Measurements from ENCODE around the gene UEVLD. TPM values are rescaled to one million over a fixed set of nuclear protein-coding genes. Genes with fewer than 3 reads are reported as not detected.
A peak's percentile ranks its signal among the peaks of the same experiment; 100 is the strongest.

Gene UEVLD
- total RNA-seq, 1 experiment from 2014 or later, result 15.9 TPM

DNA sequence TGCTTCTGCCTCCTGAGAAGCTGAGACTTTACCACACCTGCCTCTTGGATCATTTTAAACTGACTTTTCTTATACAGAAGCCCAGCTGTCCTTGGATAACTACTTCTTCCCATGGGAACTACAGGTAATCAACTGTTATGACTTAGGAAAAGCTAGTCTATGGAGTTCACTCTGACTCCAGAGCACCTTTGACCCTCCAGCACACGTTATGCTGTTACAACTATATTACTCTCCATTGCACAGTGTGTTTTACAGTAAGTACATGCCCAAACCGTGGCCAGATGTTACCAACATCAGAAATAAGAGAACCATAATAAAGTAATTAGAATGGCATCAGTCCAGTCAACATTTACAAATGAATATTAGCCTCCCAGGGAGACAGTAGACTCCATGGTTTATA, 40.5 kb downstream of the UEVLD start:
- no peaks in the 10 kb centered on the region for H3K4me1 ChIP-seq
- Mint-ChIP-seq H3K4me3 (ENCODE audit: unreplicated experiment) (no peak overlapping the region), H3K27me3 (ENCODE audit: insufficient read depth, unreplicated experiment) (no peaks in the 10 kb centered on the region), H3K27ac (ENCODE audit: unreplicated experiment) (no peak overlapping the region), H3K9me3 (ENCODE audit: unreplicated experiment) (no peaks in the 10 kb centered on the region), H3K36me3 (ENCODE audit: insufficient read depth, unreplicated experiment) (peaks cover 8% of the 10 kb centered on the region), H3K4me1 (ENCODE audit: low read depth, unreplicated experiment) (no peaks in the 10 kb centered on the region)
- CTCF ChIA-PET, result no interaction called here
- no peaks in the 10 kb centered on the region for H3K36me3 ChIP-seq (ENCODE audit: control insufficient read depth, insufficient read depth, low read length)
- intact Hi-C loops (cut with micrococcal nuclease; ENCODE audit: unreplicated experiment), result no loop called here
- POLR2A ChIA-PET, result no interaction called here
- H3K27me3 ChIP-seq (replicated peaks; ENCODE audit: control insufficient read depth, insufficient read depth, low read length), result no peaks in the 10 kb centered on the region
- H3K9me3 ChIP-seq, result no peaks in the 10 kb centered on the region
- BruUV-seq (replicated peaks), result no TSS peak
- no peak overlapping the region for H3K4me3 ChIP-seq (ENCODE audit: low read depth, low read length)
- TF ChIP-seq CTCF (IDR thresholded peaks at IDR 0.05; ENCODE audit: insufficient read depth in 1 of 2, low read depth in 1 of 2, low read length in 1 of 2, severe bottlenecking in 1 of 2, unreplicated experiment in 1 of 2), result no peak
- DNase-seq, result no peak

DNA sequence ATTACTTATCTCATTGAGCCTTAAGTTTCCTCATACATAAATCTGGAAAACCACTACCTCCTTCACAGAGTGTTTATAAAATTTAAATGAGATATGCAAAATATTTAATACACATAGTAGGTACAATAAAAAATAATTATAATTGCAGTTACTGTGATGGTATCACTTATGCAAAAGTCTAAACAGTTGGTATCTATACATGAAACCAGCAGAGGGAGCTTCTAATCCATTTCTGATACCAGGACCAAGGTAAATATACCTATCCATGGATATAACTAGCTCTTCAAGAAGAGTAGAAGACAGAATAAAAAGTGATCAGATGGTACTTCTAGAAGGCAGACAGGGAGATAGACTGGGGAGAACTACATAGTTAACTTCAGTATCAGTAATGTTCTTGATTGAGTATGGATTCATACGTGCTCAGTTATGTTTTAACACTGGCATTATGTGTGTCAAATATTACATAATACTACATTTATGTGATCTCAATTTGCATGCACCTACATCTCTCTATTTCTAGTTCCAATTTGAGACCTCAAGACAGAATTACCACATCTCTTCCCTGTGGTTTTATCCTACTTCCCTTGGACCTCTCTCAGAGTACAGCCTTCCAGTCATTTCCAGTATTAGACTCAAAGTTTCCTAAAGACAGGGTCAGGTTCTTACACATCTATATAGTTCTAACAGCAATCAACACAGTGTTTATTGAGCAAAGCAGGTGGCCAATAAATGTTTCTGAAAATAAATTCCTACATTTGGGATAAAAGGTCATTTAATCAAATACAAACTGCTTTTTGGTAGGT, 48.1 kb downstream of the UEVLD start:
- ChIA-PET CTCF (interaction anchor here (0.5 to 1.6 kb wide), 19 partner anchors 14 to 425 kb away, joined by 3 to 13 read pairs (median 5); partner anchors contain the start of genes TMEM86A and TSG101), POLR2A (interaction anchor here (0.6 to 1.2 kb wide), 3 partner anchors 14 to 93 kb away, joined by 4 to 6 read pairs (median 4); partner anchors contain the start of genes SPTY2D1, TSG101 and UEVLD)
- H3K9me3 ChIP-seq, result no peaks in the 10 kb centered on the region
- Mint-ChIP-seq H3K4me3 (ENCODE audit: unreplicated experiment) (no peak overlapping the region), H3K36me3 (ENCODE audit: insufficient read depth, unreplicated experiment) (peaks cover 4% of the 10 kb centered on the region), H3K27ac (ENCODE audit: unreplicated experiment) (no peak overlapping the region), H3K4me1 (ENCODE audit: low read depth, unreplicated experiment) (no peaks in the 10 kb centered on the region), H3K27me3 (ENCODE audit: insufficient read depth, unreplicated experiment) (no peaks in the 10 kb centered on the region), H3K9me3 (ENCODE audit: unreplicated experiment) (no peaks in the 10 kb centered on the region)
- no peak overlapping the region for H3K4me3 ChIP-seq (ENCODE audit: low read depth, low read length)
- peak in 1 of 2 experiments; percentile 37 for DNase-seq
- TF ChIP-seq CTCF (IDR thresholded peaks at IDR 0.05; ENCODE audit: insufficient read depth in 1 of 2, low read depth in 1 of 2, low read length in 1 of 2, severe bottlenecking in 1 of 2, unreplicated experiment in 1 of 2), result peak; percentile 58 to 65
- no TSS peak for BruUV-seq (replicated peaks)
- no peaks in the 10 kb centered on the region for H3K27me3 ChIP-seq (replicated peaks; ENCODE audit: control insufficient read depth, insufficient read depth, low read length)
- no peaks in the 10 kb centered on the region for H3K36me3 ChIP-seq (ENCODE audit: control insufficient read depth, insufficient read depth, low read length)
- intact Hi-C loops (cut with micrococcal nuclease; ENCODE audit: unreplicated experiment), result loop anchor here (1.0 kb wide), 3 partner anchors 111 to 224 kb away; no protein-coding TSS in a partner anchor
- H3K4me1 ChIP-seq, result 0 out of 2 replicates have a peak, but pooled peaks cover 6% of the 10 kb centered on the region

GRCh38 chr11:18536209-18536608, 52.3 kb downstream of the UEVLD start:
- peaks cover 17% of the 10 kb centered on the region for H3K4me1 ChIP-seq
- no peak for DNase-seq
- Mint-ChIP-seq H3K27me3 (ENCODE audit: insufficient read depth, unreplicated experiment) (no peaks in the 10 kb centered on the region), H3K36me3 (ENCODE audit: insufficient read depth, unreplicated experiment) (peaks cover 9% of the 10 kb centered on the region), H3K27ac (ENCODE audit: unreplicated experiment) (no peak overlapping the region), H3K9me3 (ENCODE audit: unreplicated experiment) (no peaks in the 10 kb centered on the region), H3K4me1 (ENCODE audit: low read depth, unreplicated experiment) (no peaks in the 10 kb centered on the region), H3K4me3 (ENCODE audit: unreplicated experiment) (no peak overlapping the region)
- no TSS peak for BruUV-seq (replicated peaks)
- TF ChIP-seq CTCF (IDR thresholded peaks at IDR 0.05; ENCODE audit: insufficient read depth in 1 of 2, low read depth in 1 of 2, low read length in 1 of 2, severe bottlenecking in 1 of 2, unreplicated experiment in 1 of 2), result no peak
- intact Hi-C loops (cut with micrococcal nuclease; ENCODE audit: unreplicated experiment), result no loop called here
- no peaks in the 10 kb centered on the region for H3K9me3 ChIP-seq
- no peaks in the 10 kb centered on the region for H3K27me3 ChIP-seq (replicated peaks; ENCODE audit: control insufficient read depth, insufficient read depth, low read length)
- ChIA-PET CTCF (interaction anchor here (0.6 kb wide), 1 partner anchor 143 kb away, joined by 3 read pairs; no protein-coding TSS in a partner anchor), POLR2A (interaction anchor here (0.9 kb wide), 1 partner anchor 10 kb away, joined by 3 read pairs; no protein-coding TSS in a partner anchor)
- H3K4me3 ChIP-seq (ENCODE audit: low read depth, low read length), result no peak overlapping the region
- no peaks in the 10 kb centered on the region for H3K36me3 ChIP-seq (ENCODE audit: control insufficient read depth, insufficient read depth, low read length)

All from Caco-2 (cell line).